HL-60 (cell line): ENCODE measurements around the gene ENOX1.

Experiments
- DNase-seq, 2 experiments: peaks; one replicate each; pipeline ENCODE4 v3.0.0-alpha.2; 2010 to 2020; ENCODE audit warnings: low read depth in 1 of 2, low spot score in 1 of 2
- H3K27ac ChIP-seq: fragments of 250-450 bp; sonication (Bioruptor Pico); replicated peaks from 2 replicates; pipeline ENCODE4 v1.5.1; 2020; ENCODE audit warnings: mild to moderate bottlenecking, moderate library complexity
- H3K27me3 ChIP-seq: fragments of 250-450 bp; sonication (Bioruptor Pico); 2 replicates; pipeline ENCODE4 v1.5.1; 2021; ENCODE audit warnings: mild to moderate bottlenecking, moderate library complexity; ENCODE audit not compliant: insufficient read depth, poor library complexity, severe bottlenecking
- H3K4me3 ChIP-seq: replicated peaks from 2 replicates; pipeline ENCODE4 v1.5.1; 2011; ENCODE audit warnings: mild to moderate bottlenecking, control low read depth, low read length; ENCODE audit not compliant: insufficient read depth
- GABPA ChIP-seq: IDR thresholded peaks from 2 replicates; pipeline ENCODE4 v1.6.1; 2012; ENCODE audit warnings: low read depth
- POLR2AphosphoS5 ChIP-seq: IDR thresholded peaks from 2 replicates; pipeline ENCODE4 v1.6.1; 2012; ENCODE audit warnings: low read depth
- SPI1 ChIP-seq: IDR thresholded peaks from 2 replicates; pipeline ENCODE4 v1.6.1; 2012; ENCODE audit warnings: low read depth, mild to moderate bottlenecking, borderline replicate concordance
- TF ChIP-seq, protein P1 (sequence below): IDR thresholded peaks from one replicate; pipeline ENCODE4 v1.5.1; 2011; ENCODE audit warnings: low read length, control low read depth, inconsistent platforms; ENCODE audit not compliant: insufficient read depth
- TF ChIP-seq, protein P2 (sequence below): IDR thresholded peaks from 2 replicates; pipeline ENCODE4 v1.6.1; 2012; ENCODE audit warnings: low read depth; ENCODE audit not compliant: insufficient replicate concordance

The ENOX1 gene

DNA sequence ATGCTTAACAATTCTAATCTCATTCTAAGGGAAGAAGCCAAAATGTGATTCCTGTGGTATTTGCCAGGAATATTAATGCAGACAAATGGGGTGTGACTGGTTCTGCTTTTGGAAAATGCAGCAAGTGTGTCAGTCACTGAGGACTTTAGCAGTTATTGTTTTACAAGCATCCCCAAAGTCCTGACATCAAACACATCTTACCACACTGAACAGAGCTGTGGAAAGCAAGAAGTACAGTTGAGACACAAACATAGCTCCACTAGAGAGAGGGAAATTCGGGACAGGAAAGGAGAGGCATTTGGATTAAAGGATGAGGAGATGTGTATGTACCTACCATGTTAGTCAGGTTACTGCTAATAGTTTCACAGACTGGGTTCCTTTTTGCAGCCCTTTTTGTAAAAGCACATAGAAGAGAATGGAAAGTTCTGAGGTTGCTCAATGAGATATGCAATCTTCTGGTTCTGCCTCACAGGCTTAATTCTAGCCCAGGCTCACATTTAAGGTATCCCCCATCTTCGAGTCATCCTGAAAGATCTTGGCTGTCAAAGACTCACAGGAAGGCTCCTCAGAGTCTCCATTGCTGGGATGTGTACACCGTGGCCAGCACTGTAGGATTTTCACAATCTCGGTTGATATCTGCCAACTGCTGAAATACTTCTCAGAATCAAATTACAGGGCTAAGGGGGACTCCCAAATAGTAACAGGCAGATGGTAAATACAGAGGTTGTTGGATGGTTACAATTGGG lies 446.8 kb downstream of the ENOX1 start:
- Histone ChIP-seq H3K27me3 (no peaks in the 10 kb centered on the region), H3K4me3 (no peak overlapping the region), H3K27ac (no peak overlapping the region)
- TF ChIP-seq, protein P1, sequence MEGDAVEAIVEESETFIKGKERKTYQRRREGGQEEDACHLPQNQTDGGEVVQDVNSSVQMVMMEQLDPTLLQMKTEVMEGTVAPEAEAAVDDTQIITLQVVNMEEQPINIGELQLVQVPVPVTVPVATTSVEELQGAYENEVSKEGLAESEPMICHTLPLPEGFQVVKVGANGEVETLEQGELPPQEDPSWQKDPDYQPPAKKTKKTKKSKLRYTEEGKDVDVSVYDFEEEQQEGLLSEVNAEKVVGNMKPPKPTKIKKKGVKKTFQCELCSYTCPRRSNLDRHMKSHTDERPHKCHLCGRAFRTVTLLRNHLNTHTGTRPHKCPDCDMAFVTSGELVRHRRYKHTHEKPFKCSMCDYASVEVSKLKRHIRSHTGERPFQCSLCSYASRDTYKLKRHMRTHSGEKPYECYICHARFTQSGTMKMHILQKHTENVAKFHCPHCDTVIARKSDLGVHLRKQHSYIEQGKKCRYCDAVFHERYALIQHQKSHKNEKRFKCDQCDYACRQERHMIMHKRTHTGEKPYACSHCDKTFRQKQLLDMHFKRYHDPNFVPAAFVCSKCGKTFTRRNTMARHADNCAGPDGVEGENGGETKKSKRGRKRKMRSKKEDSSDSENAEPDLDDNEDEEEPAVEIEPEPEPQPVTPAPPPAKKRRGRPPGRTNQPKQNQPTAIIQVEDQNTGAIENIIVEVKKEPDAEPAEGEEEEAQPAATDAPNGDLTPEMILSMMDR: no peak
- TF ChIP-seq POLR2AphosphoS5 (no peak), GABPA (no peak), SPI1 (no peak)
- TF ChIP-seq, protein P2, sequence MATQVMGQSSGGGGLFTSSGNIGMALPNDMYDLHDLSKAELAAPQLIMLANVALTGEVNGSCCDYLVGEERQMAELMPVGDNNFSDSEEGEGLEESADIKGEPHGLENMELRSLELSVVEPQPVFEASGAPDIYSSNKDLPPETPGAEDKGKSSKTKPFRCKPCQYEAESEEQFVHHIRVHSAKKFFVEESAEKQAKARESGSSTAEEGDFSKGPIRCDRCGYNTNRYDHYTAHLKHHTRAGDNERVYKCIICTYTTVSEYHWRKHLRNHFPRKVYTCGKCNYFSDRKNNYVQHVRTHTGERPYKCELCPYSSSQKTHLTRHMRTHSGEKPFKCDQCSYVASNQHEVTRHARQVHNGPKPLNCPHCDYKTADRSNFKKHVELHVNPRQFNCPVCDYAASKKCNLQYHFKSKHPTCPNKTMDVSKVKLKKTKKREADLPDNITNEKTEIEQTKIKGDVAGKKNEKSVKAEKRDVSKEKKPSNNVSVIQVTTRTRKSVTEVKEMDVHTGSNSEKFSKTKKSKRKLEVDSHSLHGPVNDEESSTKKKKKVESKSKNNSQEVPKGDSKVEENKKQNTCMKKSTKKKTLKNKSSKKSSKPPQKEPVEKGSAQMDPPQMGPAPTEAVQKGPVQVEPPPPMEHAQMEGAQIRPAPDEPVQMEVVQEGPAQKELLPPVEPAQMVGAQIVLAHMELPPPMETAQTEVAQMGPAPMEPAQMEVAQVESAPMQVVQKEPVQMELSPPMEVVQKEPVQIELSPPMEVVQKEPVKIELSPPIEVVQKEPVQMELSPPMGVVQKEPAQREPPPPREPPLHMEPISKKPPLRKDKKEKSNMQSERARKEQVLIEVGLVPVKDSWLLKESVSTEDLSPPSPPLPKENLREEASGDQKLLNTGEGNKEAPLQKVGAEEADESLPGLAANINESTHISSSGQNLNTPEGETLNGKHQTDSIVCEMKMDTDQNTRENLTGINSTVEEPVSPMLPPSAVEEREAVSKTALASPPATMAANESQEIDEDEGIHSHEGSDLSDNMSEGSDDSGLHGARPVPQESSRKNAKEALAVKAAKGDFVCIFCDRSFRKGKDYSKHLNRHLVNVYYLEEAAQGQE: no peak
- no peak for DNase-seq

DNA sequence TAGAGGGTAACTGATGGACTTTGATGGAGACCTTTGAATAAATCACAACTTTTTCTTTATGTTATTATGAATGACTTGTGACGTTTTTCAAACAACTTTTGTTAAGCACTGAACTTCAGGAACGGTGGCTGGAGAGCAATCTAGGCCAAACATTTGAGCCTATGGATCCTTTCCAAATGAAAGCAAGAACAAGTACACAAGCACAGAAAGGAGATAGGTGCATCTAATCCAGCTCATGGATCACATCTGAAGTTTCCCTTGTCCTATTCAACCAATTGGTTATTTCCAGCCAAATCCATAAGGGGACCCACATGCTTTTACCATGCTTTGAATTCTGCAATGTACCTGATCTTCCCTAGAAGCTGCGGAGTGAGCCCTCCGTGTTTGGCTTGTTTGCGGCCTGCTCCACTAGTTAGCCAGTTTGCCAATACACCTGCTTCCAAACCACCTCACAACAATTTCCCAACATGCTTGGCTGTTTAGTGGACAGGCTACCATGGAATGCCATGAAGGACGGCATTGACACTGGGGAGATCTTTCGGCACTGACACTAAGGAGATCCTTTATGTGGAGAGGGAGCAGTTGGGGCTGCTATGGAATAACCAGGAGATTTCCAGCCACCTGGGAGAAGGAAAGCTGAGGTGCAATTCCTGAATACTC lies 447.5 kb downstream of the ENOX1 start:
- TF ChIP-seq, protein P2: no peak
- no peak for TF ChIP-seq SPI1
- no peak for TF ChIP-seq GABPA
- TF ChIP-seq, protein P1: no peak
- no peak for TF ChIP-seq POLR2AphosphoS5
- Histone ChIP-seq H3K4me3 (no peak overlapping the region), H3K27ac (no peak overlapping the region), H3K27me3 (no peaks in the 10 kb centered on the region)
- DNase-seq: no peak

DNA sequence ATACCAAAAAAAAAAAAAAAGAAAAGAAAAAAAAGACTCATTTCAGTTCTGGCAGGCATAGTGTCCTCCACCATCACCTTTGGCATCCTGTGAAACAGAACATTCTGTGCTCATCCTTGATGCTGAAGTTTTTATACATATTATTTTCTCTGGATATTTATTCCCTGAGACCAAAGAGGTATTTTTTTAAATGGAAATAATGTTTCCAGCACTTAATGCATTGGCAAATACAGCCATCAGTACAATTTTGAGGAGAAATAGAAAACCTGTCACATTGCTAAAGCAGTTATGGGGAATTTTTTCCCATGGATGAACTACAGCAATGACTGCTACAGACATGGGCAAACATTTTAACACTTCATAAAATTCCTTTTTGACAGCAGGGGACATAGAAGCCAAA lies 451.0 kb downstream of the ENOX1 start:
- Histone ChIP-seq H3K27me3 (peaks cover 4% of the 10 kb centered on the region), H3K27ac (no peak overlapping the region), H3K4me3 (no peak overlapping the region)
- TF ChIP-seq POLR2AphosphoS5: no peak
- TF ChIP-seq, protein P1: no peak
- TF ChIP-seq GABPA: no peak
- no peak for TF ChIP-seq SPI1
- TF ChIP-seq, protein P2: no peak
- no peak for DNase-seq
